HG03469 (cell line): ENCODE measurements around the gene SV2B.

Source experiments
- ATAC-seq: cut with Tn5 transposase; IDR thresholded peaks from one replicate; pipeline ENCODE4 v1.9.1; 2021; ENCODE audit warnings: mild to moderate bottlenecking, moderate library complexity, moderate number of reproducible peaks; ENCODE audit not compliant: unreplicated experiment

Gene SV2B

DNA sequence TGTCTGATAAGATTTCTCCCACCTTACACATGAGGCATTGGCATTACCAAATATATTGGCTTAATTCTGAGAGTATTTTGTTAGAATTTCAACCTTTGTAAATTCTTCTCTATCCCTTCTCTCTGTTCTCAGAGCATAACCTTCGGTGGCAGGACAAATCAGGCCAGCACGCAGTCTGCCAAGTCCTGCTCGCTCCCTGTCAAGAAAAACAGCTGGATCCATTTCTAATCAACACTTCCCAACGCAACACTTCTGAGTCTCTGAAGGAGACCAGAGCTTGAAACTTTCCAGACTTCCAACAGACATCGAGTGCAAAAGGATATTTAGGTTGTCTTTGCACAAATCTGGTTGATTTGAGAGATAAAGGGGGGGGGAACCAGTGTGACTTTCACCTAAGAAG lies 125.7 kb downstream of the SV2B start:
- no peak for ATAC-seq

DNA sequence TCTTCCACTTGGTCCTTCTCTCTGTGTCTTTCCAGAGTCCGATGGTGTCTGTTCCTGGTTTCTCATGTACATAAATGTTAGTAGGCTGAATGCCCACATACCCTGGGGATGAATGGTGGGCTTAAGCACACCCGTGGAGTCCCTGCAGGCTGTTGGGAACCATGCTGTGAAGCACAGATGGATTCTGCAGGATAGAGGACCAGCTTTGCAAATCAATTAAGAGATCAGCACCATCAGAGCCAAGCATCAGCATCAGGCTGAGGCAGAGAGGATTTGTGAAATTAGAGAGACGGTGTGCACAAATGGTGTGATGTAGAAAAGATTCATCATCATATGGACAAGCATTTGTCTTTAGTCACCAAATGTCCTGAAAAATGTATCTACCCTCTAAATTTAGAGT lies 127.1 kb downstream of the SV2B start:
- ATAC-seq, result no peak

DNA sequence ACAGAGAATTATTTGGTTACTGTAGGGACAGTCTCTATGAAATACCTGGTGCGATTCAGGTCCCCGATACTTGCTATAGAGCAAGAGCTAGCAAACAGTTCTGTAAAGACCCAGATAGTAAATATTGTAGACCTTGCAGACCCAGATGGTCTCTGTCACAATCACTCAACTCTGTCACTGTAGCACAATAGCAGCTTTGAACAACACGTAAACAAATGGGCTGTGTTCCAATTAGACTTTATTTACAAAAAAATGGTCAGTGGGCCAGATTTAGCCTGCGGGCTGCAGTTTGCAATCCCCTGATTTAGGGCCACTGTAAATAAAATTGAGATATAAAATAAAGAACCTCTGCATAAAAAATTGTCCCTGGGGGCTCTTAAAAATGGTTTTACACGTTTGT lies 127.7 kb downstream of the SV2B start:
- ATAC-seq, result no peak

DNA sequence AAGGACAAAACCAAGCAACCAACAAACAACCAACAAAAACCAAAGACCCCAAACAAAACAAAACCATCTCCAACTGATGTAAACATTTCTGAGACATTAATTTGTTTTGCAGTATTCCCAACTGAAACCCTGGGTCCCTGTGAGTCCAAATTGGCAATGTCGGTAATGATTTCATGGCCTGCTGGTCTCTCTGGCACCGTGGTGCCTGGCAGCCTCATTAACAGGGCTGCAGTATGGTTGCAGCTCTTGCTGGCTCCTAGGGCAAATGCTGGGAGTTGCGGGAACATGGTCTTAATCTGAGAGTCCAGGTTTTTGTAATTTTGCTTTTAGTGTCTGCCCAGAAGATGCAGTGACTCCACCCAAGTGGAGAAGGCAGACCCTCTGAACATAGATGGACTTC lies 128.3 kb downstream of the SV2B start:
- ATAC-seq, result no peak

DNA sequence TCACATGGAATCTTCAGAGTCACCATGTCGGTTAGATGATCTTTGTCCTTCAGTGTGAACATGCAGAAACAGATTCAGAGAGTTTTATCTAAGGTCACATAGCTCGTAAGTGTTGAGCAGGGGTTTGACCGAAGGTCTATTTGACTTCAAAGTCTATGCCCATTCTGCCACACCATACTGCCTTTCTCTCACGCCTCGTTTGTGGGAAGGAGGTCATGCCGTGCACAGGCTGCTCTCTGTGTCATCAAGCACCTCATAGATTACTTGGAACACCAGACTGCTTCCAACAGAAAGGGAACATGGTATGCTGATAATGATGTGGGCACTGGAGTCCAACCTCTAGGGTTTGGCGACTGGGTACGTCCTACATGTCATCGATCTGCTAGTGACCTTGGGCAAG lies 128.8 kb downstream of the SV2B start:
- ATAC-seq, result no peak

DNA sequence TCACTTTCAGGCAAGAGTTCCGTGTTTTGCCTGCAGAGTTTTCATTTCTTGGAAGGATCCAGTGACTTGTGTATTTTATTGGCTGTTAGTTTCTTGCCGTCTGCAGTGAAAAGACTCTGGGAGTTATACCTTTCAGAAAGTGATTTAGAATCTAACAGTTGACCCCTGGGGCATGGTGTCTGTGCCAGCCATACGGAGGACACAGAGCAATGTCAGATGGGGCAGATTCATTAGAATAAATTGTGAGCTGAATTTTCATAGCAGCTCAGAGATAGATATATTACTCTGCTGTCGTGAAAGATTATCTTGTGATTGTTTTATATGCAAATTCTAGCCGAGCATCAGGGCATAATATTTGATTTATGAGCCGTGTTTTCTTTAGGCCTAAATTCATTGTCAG lies 131.6 kb downstream of the SV2B start:
- no peak for ATAC-seq

DNA sequence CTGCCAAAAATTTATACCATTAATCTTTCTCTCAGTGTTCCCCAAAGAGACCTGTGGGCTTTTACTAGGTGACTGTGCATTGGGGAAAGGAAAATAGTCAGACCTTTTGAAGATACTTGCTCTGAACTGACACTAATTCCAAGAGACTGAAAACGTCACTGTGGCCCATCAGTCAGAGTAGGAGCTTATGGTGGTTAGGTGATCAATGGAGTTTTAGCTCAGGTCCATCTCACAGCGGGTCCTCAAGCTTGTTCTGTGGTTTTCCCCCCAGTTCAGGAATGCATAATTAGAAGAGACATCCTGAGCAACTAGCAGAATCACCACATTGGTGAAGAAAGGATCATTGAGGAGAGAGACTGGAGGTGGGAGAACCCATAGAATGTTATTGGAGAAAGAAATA lies 134.7 kb downstream of the SV2B start:
- no peak for ATAC-seq

DNA sequence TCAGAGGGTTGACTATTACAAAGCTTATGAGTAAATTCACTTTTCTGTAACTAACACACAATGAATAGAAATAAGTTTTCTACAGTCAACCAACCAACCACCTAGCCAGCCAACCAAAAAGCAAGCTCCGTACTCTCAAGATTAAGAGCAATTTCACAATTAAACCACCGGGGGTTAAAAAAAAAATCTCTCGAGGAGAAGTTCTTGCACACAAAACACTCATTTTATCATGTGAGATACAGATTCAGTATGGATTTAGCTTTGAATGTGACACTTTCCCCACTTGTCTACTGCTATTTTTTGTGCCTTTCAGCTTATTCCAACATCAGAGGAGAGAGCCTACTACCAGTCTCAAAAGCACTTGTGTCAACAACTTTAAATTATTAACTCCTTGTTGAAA lies 135.3 kb downstream of the SV2B start:
- ATAC-seq, result no peak

DNA sequence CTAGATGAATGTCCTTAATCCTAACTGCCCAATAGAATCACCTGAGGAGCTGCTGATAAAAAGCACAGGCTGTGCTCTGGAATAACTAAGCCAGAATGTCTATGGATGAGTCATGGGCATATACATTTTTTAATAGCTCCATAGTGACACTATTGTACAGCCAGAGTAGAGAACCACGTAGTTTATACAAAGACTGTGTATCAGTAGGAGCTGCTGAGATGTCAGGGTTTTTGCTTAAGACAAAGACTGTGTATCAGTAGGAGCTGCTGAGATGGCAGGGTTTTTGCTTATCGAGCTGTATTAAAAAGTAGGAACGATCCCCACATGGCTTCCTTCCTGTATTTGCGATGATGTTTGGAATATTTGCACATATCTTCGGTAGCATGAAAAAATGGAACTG lies 137.4 kb downstream of the SV2B start:
- no peak for ATAC-seq

DNA sequence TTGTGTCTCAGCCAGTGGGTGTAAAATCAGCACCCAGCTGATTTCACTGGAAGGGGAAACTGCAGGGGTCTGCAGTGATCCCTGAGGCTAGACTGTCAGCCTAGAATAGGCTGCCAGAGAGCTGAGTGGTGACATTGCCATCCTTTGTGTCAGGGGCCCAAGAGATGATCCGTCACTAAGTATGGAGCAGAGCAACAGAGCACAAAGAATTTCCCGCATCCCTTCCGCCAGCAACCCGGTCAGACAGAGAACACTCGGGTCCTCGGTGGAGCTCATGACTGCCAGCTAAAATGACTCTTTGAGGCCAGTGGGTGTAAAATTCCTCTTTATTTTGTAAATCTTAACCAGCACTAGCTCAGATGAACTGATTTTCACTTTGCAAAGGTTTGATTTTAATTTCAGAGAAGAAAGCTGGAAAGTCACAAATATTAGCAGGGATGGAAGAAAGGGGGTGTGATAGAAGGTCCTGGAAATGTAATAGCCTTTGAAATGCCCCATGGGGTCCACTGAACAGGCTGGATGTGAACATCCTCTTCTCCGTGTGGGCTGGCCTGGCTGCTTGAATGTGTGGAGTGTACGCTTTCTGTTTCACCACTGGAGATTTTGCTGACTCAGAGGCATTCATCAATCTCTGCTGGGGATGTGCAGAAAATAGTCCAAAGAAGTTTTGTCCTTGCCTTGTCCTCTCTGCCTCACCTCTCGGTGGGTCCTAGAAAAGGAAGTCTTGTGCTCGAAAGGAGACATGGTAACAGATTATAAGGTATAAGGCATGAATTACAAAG lies 138.8 kb downstream of the SV2B start:
- ATAC-seq, result no peak

DNA sequence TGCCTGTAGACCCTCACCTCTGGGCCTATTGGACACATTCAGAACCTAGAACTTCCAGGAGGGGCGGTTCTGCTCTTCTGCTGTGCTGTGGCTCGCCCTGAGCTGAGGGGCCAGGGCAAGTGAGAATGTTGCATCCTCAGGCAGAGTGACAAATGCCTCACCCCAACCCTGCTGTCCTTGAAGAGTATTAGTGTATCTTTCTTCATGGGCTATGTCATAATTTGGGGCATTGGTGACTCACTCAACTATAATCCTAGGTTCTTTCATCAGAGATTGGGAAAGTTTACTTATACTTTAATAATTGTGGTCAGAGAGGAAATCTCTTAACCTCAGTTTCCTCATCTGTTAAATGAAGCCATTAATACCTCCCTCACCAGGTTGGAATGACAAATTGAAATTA lies 143.8 kb downstream of the SV2B start:
- no peak for ATAC-seq

DNA sequence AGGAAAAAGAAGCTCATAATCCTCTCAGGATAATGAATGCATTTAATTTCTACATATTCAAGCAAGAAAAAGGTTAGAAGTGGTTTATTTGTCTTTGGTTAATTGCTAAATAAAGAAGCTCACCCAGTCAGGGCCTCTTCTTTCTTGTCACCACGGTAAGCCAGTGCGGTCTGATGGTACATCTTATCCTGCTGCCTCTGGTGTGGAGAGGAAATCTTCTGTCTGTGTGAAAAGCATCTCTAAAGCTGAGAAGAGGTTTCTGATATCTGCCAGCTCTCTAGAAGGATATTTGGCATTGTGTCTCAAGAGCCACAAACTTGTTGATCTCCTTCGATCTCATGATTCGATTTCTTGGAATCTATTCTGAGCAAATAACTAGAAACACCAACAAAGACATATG lies 144.9 kb downstream of the SV2B start:
- no peak for ATAC-seq

DNA sequence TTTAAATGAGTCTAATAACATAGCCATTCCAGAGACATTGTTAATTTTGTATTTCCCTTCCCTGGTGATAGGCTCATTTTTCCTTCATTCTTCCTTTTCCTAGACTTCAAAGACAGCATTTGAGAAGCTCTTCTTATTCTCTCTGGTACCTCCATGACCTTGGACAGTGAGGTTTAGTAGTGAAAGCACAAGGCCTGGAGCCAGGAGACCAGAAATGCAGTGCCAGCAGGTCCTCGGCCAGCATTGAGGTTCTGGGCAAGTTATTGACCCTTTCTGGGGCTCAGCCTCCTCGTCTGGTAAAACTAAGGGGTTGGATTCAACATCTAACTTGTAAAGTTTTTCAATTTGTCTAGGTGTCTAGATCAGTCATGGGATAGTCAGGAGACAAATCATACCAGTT lies 146.9 kb downstream of the SV2B start:
- ATAC-seq, result no peak

DNA sequence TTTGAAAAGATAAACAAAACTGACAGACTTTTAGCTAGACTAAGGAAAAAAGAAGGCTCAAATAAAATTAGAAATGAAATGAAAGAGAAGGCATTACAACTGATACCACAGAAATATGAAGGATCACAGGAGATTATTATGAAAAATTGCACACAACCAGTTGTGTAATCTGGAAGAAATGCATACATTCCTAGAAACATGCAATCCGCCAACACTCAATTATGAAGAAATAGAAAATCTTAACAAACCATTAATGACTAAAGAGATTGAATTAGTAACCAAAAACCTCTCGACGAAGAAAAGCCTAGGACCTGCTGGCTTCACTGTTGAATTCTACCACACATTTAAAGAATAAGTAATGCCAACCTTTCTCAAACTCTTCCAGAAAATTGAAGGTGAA lies 149.5 kb downstream of the SV2B start:
- no peak for ATAC-seq

DNA sequence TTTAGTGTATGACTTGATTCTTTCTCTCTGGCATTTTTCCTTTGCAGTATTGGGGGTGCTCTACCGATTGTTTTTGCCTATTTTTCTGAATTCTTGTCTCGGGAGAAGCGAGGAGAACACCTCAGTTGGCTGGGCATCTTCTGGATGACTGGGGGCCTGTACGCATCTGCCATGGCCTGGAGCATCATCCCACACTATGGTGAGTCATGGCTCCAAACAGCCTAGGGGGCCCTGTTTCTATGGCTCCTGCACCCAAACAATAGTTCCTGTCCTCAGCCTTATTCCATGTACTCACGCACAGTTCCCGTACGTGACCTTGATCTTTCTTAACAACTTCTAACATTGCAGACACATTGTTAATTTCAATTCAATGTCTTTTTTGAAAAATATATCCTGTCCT lies 152.3 kb downstream of the SV2B start:
- ATAC-seq, result no peak

DNA sequence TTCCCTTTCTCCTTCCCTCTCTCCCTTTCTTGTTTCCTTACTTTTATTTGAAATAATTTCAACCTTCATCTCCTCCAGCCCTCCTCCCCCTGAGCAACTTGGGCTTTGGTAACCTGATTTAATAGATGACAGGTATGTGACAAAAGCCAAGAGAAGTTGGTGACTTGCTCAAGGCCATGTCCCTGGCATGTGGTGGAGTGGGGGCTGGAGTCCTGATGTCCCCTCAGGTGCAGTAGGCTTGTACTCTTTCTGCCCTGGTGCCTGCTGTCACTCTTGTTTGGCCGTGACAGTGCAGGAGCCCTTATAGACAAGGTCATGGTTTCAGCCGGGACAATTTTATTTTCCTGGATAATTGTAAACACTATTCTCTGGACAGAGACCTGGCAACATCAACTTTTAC lies 152.7 kb downstream of the SV2B start:
- ATAC-seq, result no peak

DNA sequence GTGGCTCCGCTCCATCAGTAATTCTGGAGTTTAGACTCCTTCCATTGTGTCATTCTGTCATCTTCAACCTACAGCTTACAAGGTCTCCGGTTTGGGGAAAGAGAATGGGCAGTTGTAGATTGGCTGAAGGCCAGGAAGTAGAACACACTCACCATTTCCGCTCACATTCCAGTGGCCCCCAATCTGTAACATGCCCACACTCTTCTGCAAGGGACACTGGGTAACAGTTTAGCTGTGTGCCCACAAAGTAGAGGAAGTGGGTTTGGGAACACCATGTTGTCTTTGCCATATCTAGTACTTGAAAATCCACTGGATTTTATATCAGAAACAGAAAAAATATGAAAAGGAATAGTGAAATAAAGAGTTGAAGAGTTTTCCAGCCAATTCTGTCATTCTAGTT lies 153.5 kb downstream of the SV2B start:
- ATAC-seq, result no peak

DNA sequence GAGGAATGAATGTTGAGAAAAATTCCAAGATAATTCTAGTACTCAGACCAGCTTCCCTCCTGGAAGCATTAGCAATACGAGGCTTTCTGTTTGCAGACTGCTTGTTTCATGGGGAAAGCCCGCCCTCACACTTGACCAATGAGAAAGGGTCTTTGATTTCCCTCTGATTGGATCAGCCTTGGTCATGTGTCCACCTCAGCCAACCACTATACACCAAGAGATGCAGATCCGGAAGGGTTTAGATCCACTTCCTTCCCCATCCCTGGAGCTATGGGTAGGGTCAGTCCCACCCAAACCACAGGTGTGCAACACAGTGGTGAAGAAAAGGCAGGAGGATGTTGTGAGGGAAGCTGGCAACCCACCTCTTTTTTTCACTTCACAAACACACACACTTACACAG lies 154.7 kb downstream of the SV2B start:
- no peak for ATAC-seq

DNA sequence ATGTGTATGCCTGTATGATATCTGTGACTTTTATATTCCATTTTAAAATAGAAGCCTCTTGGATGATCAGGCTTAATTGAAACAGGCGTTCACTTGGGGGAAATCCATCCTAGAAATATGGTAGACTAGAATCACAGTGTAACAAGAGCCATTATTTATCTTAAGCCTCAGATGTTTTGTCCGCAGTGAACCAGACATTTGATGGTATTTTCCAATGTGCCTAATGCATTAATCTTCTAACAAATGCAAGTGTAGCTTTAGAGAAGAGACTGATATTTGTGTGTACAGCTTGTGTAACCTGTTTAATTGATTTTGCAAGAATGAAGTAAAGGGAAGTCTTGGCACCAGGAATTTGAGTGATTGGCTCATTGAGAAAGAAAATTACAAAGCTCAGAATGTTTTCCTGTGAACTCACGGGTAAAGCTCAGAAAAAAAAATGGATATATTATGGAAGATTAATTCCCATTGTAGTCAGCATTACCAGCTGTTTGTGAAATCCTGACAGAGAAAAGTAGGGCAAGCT lies 155.7 kb downstream of the SV2B start:
- no peak for ATAC-seq

DNA sequence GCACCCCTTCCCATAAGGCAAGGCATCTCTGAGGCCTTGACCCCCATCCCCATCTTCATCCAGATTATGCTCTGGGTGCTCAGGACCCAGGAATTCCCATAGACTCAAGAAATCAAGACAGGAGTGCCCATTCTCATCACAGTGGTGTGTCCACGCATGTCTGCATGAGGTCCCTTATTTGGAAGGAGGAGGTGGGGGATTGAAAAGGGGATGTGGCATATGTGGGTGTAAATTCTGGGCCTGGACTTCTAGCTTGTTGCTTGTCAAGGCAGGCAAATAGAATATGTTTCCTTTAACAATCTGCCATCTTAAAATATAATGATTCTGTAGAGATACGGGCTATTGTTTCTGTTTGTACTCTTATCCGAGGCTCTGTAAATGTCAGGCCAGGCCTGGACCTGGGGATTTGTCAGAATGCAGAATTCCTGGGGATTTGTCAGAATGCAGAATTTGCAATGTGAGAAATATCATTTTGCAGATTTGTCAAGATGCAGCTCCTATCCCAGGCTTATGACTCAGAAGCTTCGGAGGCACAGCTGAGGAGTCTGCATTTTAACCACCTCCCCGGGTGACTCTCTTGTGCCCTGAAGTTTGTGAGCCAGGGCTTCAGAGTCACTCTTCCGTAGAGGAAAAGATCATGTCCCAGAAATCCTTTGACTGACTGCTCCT lies 157.8 kb downstream of the SV2B start:
- ATAC-seq, result no peak

DNA sequence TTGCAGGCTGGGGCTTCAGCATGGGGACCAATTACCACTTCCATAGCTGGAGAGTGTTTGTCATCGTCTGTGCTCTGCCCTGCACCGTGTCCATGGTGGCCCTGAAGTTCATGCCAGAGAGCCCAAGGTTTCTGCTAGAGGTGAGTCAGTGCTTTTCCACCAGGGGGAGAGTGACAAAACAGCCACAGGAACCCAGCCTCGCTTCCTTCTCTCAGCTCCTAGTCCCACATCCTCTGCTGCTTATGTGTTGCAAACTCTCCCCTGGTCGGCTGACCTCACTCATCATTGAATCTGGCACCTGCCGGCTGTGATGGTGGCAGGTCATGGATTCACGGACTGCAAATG lies 158.3 kb downstream of the SV2B start:
- no peak for ATAC-seq

DNA sequence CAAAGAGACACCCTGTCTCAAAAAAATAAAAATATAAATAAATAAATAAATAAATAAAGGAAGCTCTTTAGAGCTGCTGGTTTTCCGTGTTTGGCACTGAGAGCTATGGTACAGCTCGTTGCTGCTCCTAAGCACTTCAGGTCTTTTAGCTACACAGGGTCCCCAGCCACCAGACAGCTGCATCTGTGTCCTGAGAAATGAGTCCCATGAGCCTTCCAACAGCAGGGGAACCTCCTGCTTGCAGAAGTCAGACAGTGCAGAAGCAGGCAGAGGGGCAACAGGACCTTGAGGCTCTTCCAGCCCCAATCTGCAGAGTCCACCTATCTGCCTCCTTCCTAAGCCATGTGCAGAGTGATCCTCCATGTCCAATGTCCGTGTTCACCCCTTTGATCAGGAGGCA lies 159.0 kb downstream of the SV2B start:
- no peak for ATAC-seq

DNA sequence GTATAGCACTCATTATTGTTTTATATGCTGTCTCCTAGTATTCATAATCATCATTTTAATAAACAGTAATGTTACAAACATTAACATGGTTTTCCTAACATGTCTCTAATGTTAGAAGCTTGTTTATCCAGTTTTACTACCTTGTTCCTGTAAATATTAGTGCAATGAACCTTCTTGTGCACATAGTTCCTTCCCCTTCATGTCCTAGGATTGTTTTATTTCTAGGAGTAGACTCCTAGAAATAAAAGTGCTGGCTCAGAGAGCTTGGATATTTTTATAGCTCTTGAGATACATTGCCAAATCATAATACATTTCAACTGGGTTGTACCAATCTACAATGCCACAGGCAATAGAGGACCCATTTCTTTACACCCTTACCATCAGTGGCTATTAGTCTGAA lies 161.3 kb downstream of the SV2B start:
- ATAC-seq, result no peak
